ENCODE results near the gene TLX2. TPM values are rescaled to one million over a fixed set of nuclear protein-coding genes. Genes with fewer than 3 reads are reported as not detected.
A peak's percentile ranks its signal among the peaks of the same experiment; 100 is the strongest.
"Not testable (repeated sequence)": the region's sequence is repeated elsewhere in the genome, so short reads cannot be mapped to it uniquely, and the experiment has no call there.

TLX2 gene
- total and polyA plus RNA-seq, 2 experiments from 2014 or later: not detected

GRCh38 chr2:74556831-74557370 lies 42.7 kb downstream of the TLX2 start:
- no peaks in the 10 kb centered on the region for H3K9me2 ChIP-seq (ENCODE audit: insufficient read depth)
- H3K36me3 ChIP-seq (ENCODE audit: low read depth): no peaks in the 10 kb centered on the region
- H3K4me2 ChIP-seq (ENCODE audit: unreplicated experiment): no peak overlapping the region
- WGBS, 2 experiments (ENCODE audit: low coverage in 1 of 2, low lambda C conversion rate in 2 of 2, missing lambda C conversion rate in 2 of 2): 84 to 91% methylated on average over 6 of the region's 6 CpGs
- H3K27ac ChIP-seq: no peak overlapping the region
- H4K20me1 ChIP-seq (ENCODE audit: insufficient read depth): no peaks in the 10 kb centered on the region
- DNase-seq: no peak
- in situ Hi-C loops (cut with MboI): no loop called here
- TF ChIP-seq EZH2phosphoT487 (IDR thresholded peaks at IDR 0.05; ENCODE audit: insufficient read depth, low read depth) (no peak), EZH2 (IDR thresholded peaks at IDR 0.05; ENCODE audit: insufficient read depth, poor library complexity, severe bottlenecking) (no peak)
- peaks cover 9% of the 10 kb centered on the region; the same call in 1 of the 2 replicates for H3K4me1 ChIP-seq (ENCODE audit: insufficient read depth)
- no peak overlapping the region for H3K9ac ChIP-seq
- H3F3A ChIP-seq (ENCODE audit: insufficient read depth): peaks cover 12% of the 10 kb centered on the region; the same call in 1 of the 2 replicates
- no peak overlapping the region for H3K4me3 ChIP-seq
- no peaks in the 10 kb centered on the region for H3K27me3 ChIP-seq (replicated peaks; ENCODE audit: insufficient read depth)
- H3K9me3 ChIP-seq (ENCODE audit: low read depth): no peaks in the 10 kb centered on the region
- H3K79me2 ChIP-seq (ENCODE audit: insufficient read depth): peaks cover 31% of the 10 kb centered on the region
- H2AFZ ChIP-seq: no peak overlapping the region

- no peak overlapping the region for H3K4me2 ChIP-seq (ENCODE audit: unreplicated experiment)
- no peaks in the 10 kb centered on the region for H3K36me3 ChIP-seq (ENCODE audit: low read depth)
- H3K9me3 ChIP-seq (ENCODE audit: low read depth): no peaks in the 10 kb centered on the region
- H3K4me3 ChIP-seq: no peak overlapping the region
- H3F3A ChIP-seq (ENCODE audit: insufficient read depth): peaks cover 9% of the 10 kb centered on the region; the same call in 1 of the 2 replicates
- H4K20me1 ChIP-seq (ENCODE audit: insufficient read depth): no peaks in the 10 kb centered on the region
- no peaks in the 10 kb centered on the region for H3K9me2 ChIP-seq (ENCODE audit: insufficient read depth)
- no peak overlapping the region for H2AFZ ChIP-seq
- H3K9ac ChIP-seq: no peak overlapping the region
- peaks cover 5% of the 10 kb centered on the region for H3K4me1 ChIP-seq (ENCODE audit: insufficient read depth)
- H3K27ac ChIP-seq: no peak overlapping the region
- peak; percentile 7 for DNase-seq
- no peak for TF ChIP-seq EZH2 (IDR thresholded peaks at IDR 0.05; ENCODE audit: insufficient read depth, poor library complexity, severe bottlenecking)
- TF ChIP-seq EZH2phosphoT487 (IDR thresholded peaks at IDR 0.05; ENCODE audit: insufficient read depth, low read depth): no peak
- H3K79me2 ChIP-seq (ENCODE audit: insufficient read depth): peaks cover 15% of the 10 kb centered on the region
- in situ Hi-C loops (cut with MboI): no loop called here
- H3K27me3 ChIP-seq (replicated peaks; ENCODE audit: insufficient read depth): no peaks in the 10 kb centered on the region
- 61 to 65% methylated on average over 7 of the region's 7 CpGs for WGBS, 2 experiments (ENCODE audit: low coverage in 1 of 2, low lambda C conversion rate in 2 of 2, missing lambda C conversion rate in 2 of 2)
These were observed 44.3 kb downstream of the TLX2 start for GRCh38 chr2:74558284-74559230.

- H3K9me3 ChIP-seq (ENCODE audit: low read depth): no peaks in the 10 kb centered on the region
- H3K79me2 ChIP-seq (ENCODE audit: insufficient read depth): peaks cover 10% of the 10 kb centered on the region; the same call in 1 of the 2 replicates
- no peak overlapping the region for H3K4me3 ChIP-seq
- in situ Hi-C loops (cut with MboI): no loop called here
- H3K4me1 ChIP-seq (ENCODE audit: insufficient read depth): peaks cover 18% of the 10 kb centered on the region
- TF ChIP-seq EZH2phosphoT487 (IDR thresholded peaks at IDR 0.05; ENCODE audit: insufficient read depth, low read depth) (no peak), EZH2 (IDR thresholded peaks at IDR 0.05; ENCODE audit: insufficient read depth, poor library complexity, severe bottlenecking) (no peak)
- no peak for DNase-seq
- H3K4me2 ChIP-seq (ENCODE audit: unreplicated experiment): no peak overlapping the region
- no peaks in the 10 kb centered on the region for H3K36me3 ChIP-seq (ENCODE audit: low read depth)
- no peaks in the 10 kb centered on the region for H3K9me2 ChIP-seq (ENCODE audit: insufficient read depth)
- H2AFZ ChIP-seq: no peak overlapping the region
- peaks cover 16% of the 10 kb centered on the region for H3F3A ChIP-seq (ENCODE audit: insufficient read depth)
- H3K9ac ChIP-seq: no peak overlapping the region
- 34 to 45% methylated on average over 3 to 5 of the region's 5 CpGs for WGBS, 2 experiments (ENCODE audit: low coverage in 1 of 2, low lambda C conversion rate in 2 of 2, missing lambda C conversion rate in 2 of 2)
- H4K20me1 ChIP-seq (ENCODE audit: insufficient read depth): no peaks in the 10 kb centered on the region
- H3K27ac ChIP-seq: no peak overlapping the region
- no peaks in the 10 kb centered on the region for H3K27me3 ChIP-seq (replicated peaks; ENCODE audit: insufficient read depth)
These were observed 45.7 kb downstream of the TLX2 start for GRCh38 chr2:74559912-74560311.

- Histone ChIP-seq H3K36me3 (ENCODE audit: low read depth) (no peaks in the 10 kb centered on the region), H3K4me2 (ENCODE audit: unreplicated experiment) (no peak overlapping the region), H3K79me2 (ENCODE audit: insufficient read depth) (peaks cover 3% of the 10 kb centered on the region; the same call in 1 of the 2 replicates), H3K9me3 (ENCODE audit: low read depth) (no peaks in the 10 kb centered on the region), H2AFZ (no peak overlapping the region), H3K27ac (no peak overlapping the region), H3K27me3 (replicated peaks; ENCODE audit: insufficient read depth) (no peaks in the 10 kb centered on the region), H4K20me1 (ENCODE audit: insufficient read depth) (no peaks in the 10 kb centered on the region), H3K4me3 (no peak overlapping the region), H3K9ac (no peak overlapping the region), H3K4me1 (ENCODE audit: insufficient read depth) (peaks cover 22% of the 10 kb centered on the region), H3K9me2 (ENCODE audit: insufficient read depth) (no peaks in the 10 kb centered on the region), H3F3A (ENCODE audit: insufficient read depth) (peaks cover 20% of the 10 kb centered on the region)
- WGBS, 2 experiments (ENCODE audit: low coverage in 1 of 2, low lambda C conversion rate in 2 of 2, missing lambda C conversion rate in 2 of 2): 80 to 81% methylated on average over 6 of the region's 6 CpGs
- peak; percentile 15 for DNase-seq
- in situ Hi-C loops (cut with MboI): no loop called here
- TF ChIP-seq EZH2 (IDR thresholded peaks at IDR 0.05; ENCODE audit: insufficient read depth, poor library complexity, severe bottlenecking): no peak
- no peak for TF ChIP-seq EZH2phosphoT487 (IDR thresholded peaks at IDR 0.05; ENCODE audit: insufficient read depth, low read depth)
These were observed 46.3 kb downstream of the TLX2 start for GRCh38 chr2:74560591-74560990.

- in situ Hi-C loops (cut with MboI); H2AFZ ChIP-seq; H4K20me1 ChIP-seq (ENCODE audit: insufficient read depth); H3K9me2 ChIP-seq (ENCODE audit: insufficient read depth); H3K4me2 ChIP-seq (ENCODE audit: unreplicated experiment); DNase-seq; H3K36me3 ChIP-seq (ENCODE audit: low read depth); H3K27me3 ChIP-seq (replicated peaks; ENCODE audit: insufficient read depth); H3K79me2 ChIP-seq (ENCODE audit: insufficient read depth); H3K9me3 ChIP-seq (ENCODE audit: low read depth); H3K9ac ChIP-seq; H3K4me3 ChIP-seq; H3K27ac ChIP-seq: not testable (repeated sequence)
- WGBS, 2 experiments (ENCODE audit: low coverage in 1 of 2, low lambda C conversion rate in 2 of 2, missing lambda C conversion rate in 2 of 2): 95 to 100% methylated on average over 1 of the region's 1 CpG
- peaks cover 26% of the 10 kb centered on the region for H3K4me1 ChIP-seq (ENCODE audit: insufficient read depth)
- H3F3A ChIP-seq (ENCODE audit: insufficient read depth): peaks cover 23% of the 10 kb centered on the region
These were observed 46.8 kb downstream of the TLX2 start for GRCh38 chr2:74561022-74561421.

Data from GM23248 (cell line).